A673 (cell line): ENCODE measurements around the gene HERC5. TPM values are rescaled to one million over a fixed set of nuclear protein-coding genes. Genes with fewer than 3 reads are reported as not detected.

Experiments used
- BruUV-seq: library from RNA; stranded (reverse); fragments of 400-500 nt; replicated peaks from 2 replicates; lab custom pipeline; 2021; lab: Mats Ljungman, UMichigan
- CTCF ChIA-PET: fragments of 300-600 bp; sonication (Branson Sonifier 250); formaldehyde crosslinking; loops from one replicate; lab custom pipeline; 2022; ENCODE audit warnings: antibody characterized with exemption; lab: Charles Lee
- POLR2A ChIA-PET: fragments of 300-600 bp; sonication (Branson Sonifier 250); formaldehyde crosslinking; loops from one replicate; lab custom pipeline; 2022; ENCODE audit warnings: antibody characterized with exemption; ENCODE audit not compliant: low non-redundant PET; lab: Charles Lee
- DNase-seq: peaks from one replicate; pipeline ENCODE4 v3.0.0-alpha.2; 2015; ENCODE audit warnings: low spot score
- H3K27ac ChIP-seq: fragments of 200-600 bp; sonication (generic); 2 replicates; pipeline ENCODE4 v1.5.1; 2016; ENCODE audit warnings: mixed run types, low read depth, mild to moderate bottlenecking, mixed read lengths, antibody characterized with exemption, low read length; ENCODE audit not compliant: poor library complexity, severe bottlenecking
- H3K27me3 ChIP-seq: fragments of 200-600 bp; sonication (generic); replicated peaks from 2 replicates; pipeline ENCODE4 v1.6.1; 2017; ENCODE audit warnings: mixed run types, low read depth, mild to moderate bottlenecking, mixed read lengths, antibody characterized with exemption, low read length; ENCODE audit not compliant: insufficient read depth, poor library complexity
- H3K36me3 ChIP-seq: fragments of 200-600 bp; sonication (generic); 2 replicates; pipeline ENCODE4 v1.6.1; 2016; ENCODE audit warnings: mixed run types, mild to moderate bottlenecking, mixed read lengths, antibody characterized with exemption, low read length; ENCODE audit not compliant: insufficient read depth, poor library complexity, severe bottlenecking
- H3K4me1 ChIP-seq: fragments of 200-600 bp; sonication (generic); 2 replicates; pipeline ENCODE4 v1.6.1; 2017; ENCODE audit warnings: mixed run types, mild to moderate bottlenecking, mixed read lengths, antibody characterized with exemption, low read length; ENCODE audit not compliant: insufficient read depth, poor library complexity, severe bottlenecking
- H3K4me3 ChIP-seq: fragments of 200-600 bp; sonication (generic); 2 replicates; pipeline ENCODE4 v1.5.1; 2016; ENCODE audit warnings: low read depth, mixed run types, mild to moderate bottlenecking, mixed read lengths, low read length; ENCODE audit not compliant: poor library complexity, severe bottlenecking
- H3K9me3 ChIP-seq: fragments of 200-600 bp; sonication (generic); 2 replicates; pipeline ENCODE4 v1.6.1; 2016; ENCODE audit warnings: mixed run types, low read depth, mild to moderate bottlenecking, mixed read lengths, antibody characterized with exemption, low read length; ENCODE audit not compliant: poor library complexity, severe bottlenecking
- CTCF ChIP-seq: fragments of 300-800, 200-600 bp; sonication (generic); conservative IDR thresholded peaks from 2 replicates; pipeline ENCODE4 v1.5.1; 2017; ENCODE audit warnings: low read depth, mild to moderate bottlenecking, antibody characterized with exemption, low read length, moderate library complexity, mixed read lengths
- EZH2 ChIP-seq: fragments of 200-600 bp; sonication (generic); IDR thresholded peaks from 2 replicates; pipeline ENCODE4 v1.6.1; 2017; ENCODE audit warnings: borderline replicate concordance, low read depth, mild to moderate bottlenecking, mixed read lengths, antibody characterized with exemption, low read length; ENCODE audit not compliant: poor library complexity, severe bottlenecking
- intact Hi-C: fragments of 100-400 bp; cut with micrococcal nuclease; formaldehyde crosslinking; loops from one replicate; pipeline ENCODE4 v1.10.0; 2022; ENCODE audit not compliant: unreplicated experiment
- total RNA-seq: library from RNA; stranded (reverse); gene quantifications from 2 replicates; pipeline ENCODE4 v1.2.3, GENCODE V29; 2021

HERC5 gene
- total RNA-seq, 1 experiment from 2014 or later: 0.54 TPM

DNA sequence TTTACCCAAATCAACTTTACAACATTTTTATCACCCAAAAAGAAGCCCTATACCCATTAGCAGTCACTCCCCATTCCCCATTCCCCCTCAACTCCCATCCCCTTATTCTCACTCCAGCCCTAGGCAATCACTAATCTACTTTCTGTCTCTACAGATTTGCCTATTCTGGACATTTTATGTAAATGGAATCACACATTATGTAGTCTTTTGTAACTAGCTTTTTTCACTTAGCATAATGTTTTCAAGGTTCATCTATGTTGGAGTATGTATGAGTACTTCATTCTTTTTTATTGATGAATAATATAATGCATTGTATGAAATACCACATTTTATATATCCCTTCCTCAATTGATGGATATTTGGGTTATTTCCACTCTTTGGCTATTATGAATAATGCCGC, 36.1 kb upstream of the HERC5 start:
- Histone ChIP-seq H3K27me3 (peaks cover 5% of the 10 kb centered on the region), H3K9me3 (no peaks in the 10 kb centered on the region), H3K4me1 (no peaks in the 10 kb centered on the region), H3K36me3 (no peaks in the 10 kb centered on the region), H3K4me3 (no peak overlapping the region), H3K27ac (no peak overlapping the region)
- intact Hi-C loops: no loop called here
- TF ChIP-seq CTCF (no peak), EZH2 (no peak)
- BruUV-seq: no TSS peak
- ChIA-PET CTCF (no interaction called here), POLR2A (no interaction called here)
- no peak for DNase-seq

DNA sequence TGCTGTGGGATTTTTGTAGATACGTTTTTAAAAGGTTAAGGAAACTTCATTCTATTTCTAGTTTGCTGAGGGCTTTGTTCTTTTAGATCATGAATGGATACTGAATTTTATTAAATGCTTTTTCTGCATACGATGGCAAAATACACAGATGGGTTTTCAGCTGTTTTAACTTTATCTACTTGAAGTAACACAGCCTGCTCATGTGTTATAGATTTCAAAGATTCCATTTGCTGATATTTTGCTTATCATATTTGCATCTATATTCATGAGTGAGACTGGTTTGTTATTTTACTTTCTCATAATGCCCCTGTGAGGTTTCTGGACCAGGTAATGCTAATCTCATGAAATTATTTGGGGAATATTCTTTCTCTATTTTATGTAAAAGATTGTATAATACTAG, 34.5 kb upstream of the HERC5 start:
- Histone ChIP-seq H3K36me3 (no peaks in the 10 kb centered on the region), H3K9me3 (no peaks in the 10 kb centered on the region), H3K4me1 (no peaks in the 10 kb centered on the region), H3K4me3 (no peak overlapping the region), H3K27me3 (peaks cover 5% of the 10 kb centered on the region), H3K27ac (no peak overlapping the region)
- BruUV-seq: no TSS peak
- ChIA-PET POLR2A (no interaction called here), CTCF (no interaction called here)
- DNase-seq: no peak
- no peak for TF ChIP-seq CTCF
- TF ChIP-seq EZH2: no peak
- intact Hi-C loops: no loop called here

- Histone ChIP-seq H3K27me3 (peaks cover 5% of the 10 kb centered on the region), H3K4me1 (no peaks in the 10 kb centered on the region), H3K27ac (no peak overlapping the region), H3K36me3 (no peaks in the 10 kb centered on the region), H3K9me3 (no peaks in the 10 kb centered on the region), H3K4me3 (no peak overlapping the region)
- no peak for DNase-seq
- BruUV-seq: no TSS peak
- TF ChIP-seq EZH2 (no peak), CTCF (no peak)
- CTCF ChIA-PET: no interaction called here
- intact Hi-C loops: no loop called here
- POLR2A ChIA-PET: no interaction called here
Observed at GRCh38 chr4:88429401-88429800, 27.5 kb upstream of the HERC5 start.
